Trophoblast cell (in vitro differentiated cells and primary cell): ENCODE data around the gene MEAK7.

Experiments used
- DNase-seq, 2 donors: peaks; one replicate each; pipeline ENCODE4 v3.0.0-alpha.2; 2016
- H2AFZ ChIP-seq: 2 replicates; pipeline ENCODE4 v1.6.1; 2013; ENCODE audit warnings: low read length, moderate library complexity, mild to moderate bottlenecking; ENCODE audit not compliant: insufficient read depth, poor library complexity
- H2AK5ac ChIP-seq: 2 replicates; pipeline ENCODE4 v1.6.1; 2013; ENCODE audit warnings: mild to moderate bottlenecking, low read length
- H2BK120ac ChIP-seq: 2 replicates; pipeline ENCODE4 v1.6.1; 2013; ENCODE audit warnings: low read length, mild to moderate bottlenecking, moderate library complexity; ENCODE audit not compliant: insufficient read depth, poor library complexity
- H2BK12ac ChIP-seq: 2 replicates; pipeline ENCODE4 v1.6.1; 2013; ENCODE audit warnings: mild to moderate bottlenecking, low read length, moderate library complexity
- H2BK5ac ChIP-seq: 2 replicates; pipeline ENCODE4 v1.6.1; 2013; ENCODE audit warnings: low read length, low read depth, moderate library complexity, mild to moderate bottlenecking; ENCODE audit not compliant: poor library complexity
- H3K14ac ChIP-seq: 2 replicates; pipeline ENCODE4 v1.6.1; 2013; ENCODE audit warnings: mild to moderate bottlenecking, low read length
- H3K18ac ChIP-seq: 2 replicates; pipeline ENCODE4 v1.6.1; 2013; ENCODE audit warnings: mild to moderate bottlenecking, low read length
- H3K23ac ChIP-seq: 2 replicates; pipeline ENCODE4 v1.6.1; 2013; ENCODE audit warnings: low read length
- H3K27ac ChIP-seq: 2 replicates; pipeline ENCODE4 v1.5.1; 2013; ENCODE audit warnings: low read depth, mild to moderate bottlenecking, inconsistent platforms, low read length, moderate library complexity
- H3K27me3 ChIP-seq: 2 replicates; pipeline ENCODE4 v1.6.1; 2013; ENCODE audit warnings: inconsistent platforms, mild to moderate bottlenecking, low read length, moderate library complexity; ENCODE audit not compliant: insufficient read depth
- H3K36me3 ChIP-seq, 2 experiments: 1 replicate in 1 of 2; 2 replicates in 1 of 2; pipeline ENCODE4 v1.6.1; 2013; ENCODE audit warnings: low read length in 2 of 2, mild to moderate bottlenecking in 2 of 2, moderate library complexity in 1 of 2; ENCODE audit not compliant: insufficient read depth in 2 of 2, control insufficient read depth in 1 of 2
- H3K4ac ChIP-seq: 2 replicates; pipeline ENCODE4 v1.6.1; 2013; ENCODE audit warnings: low read depth, mild to moderate bottlenecking, low read length, moderate library complexity
- H3K4me1 ChIP-seq, 2 experiments: 1 replicate in 1 of 2; 2 replicates in 1 of 2; pipeline ENCODE4 v1.6.1; 2013; ENCODE audit warnings: low read length in 2 of 2, mild to moderate bottlenecking in 2 of 2, moderate library complexity in 1 of 2; ENCODE audit not compliant: insufficient read depth in 2 of 2, control insufficient read depth in 1 of 2
- H3K4me2 ChIP-seq: 2 replicates; pipeline ENCODE4 v1.6.1; 2013; ENCODE audit warnings: inconsistent platforms, mild to moderate bottlenecking, low read length, moderate library complexity
- H3K4me3 ChIP-seq: 2 replicates; pipeline ENCODE4 v1.5.1; 2013; ENCODE audit warnings: mild to moderate bottlenecking, low read depth, low read length, inconsistent platforms
- H3K79me1 ChIP-seq: one replicate; pipeline ENCODE4 v1.6.1; 2013; ENCODE audit warnings: low read length
- H3K79me2 ChIP-seq: 2 replicates; pipeline ENCODE4 v1.6.1; 2013; ENCODE audit warnings: low read length, mild to moderate bottlenecking; ENCODE audit not compliant: control insufficient read depth, insufficient read depth, poor library complexity
- H3K9ac ChIP-seq: 2 replicates; pipeline ENCODE4 v1.6.1; 2013; ENCODE audit warnings: mild to moderate bottlenecking, low read length
- H3K9me3 ChIP-seq: 2 replicates; pipeline ENCODE4 v1.6.1; 2013; ENCODE audit warnings: low read depth, mild to moderate bottlenecking, control low read depth, inconsistent platforms, low read length; ENCODE audit not compliant: insufficient read depth
- H4K12ac ChIP-seq: 2 replicates; pipeline ENCODE4 v1.6.1; 2013; ENCODE audit warnings: low read depth, mild to moderate bottlenecking, low read length, moderate library complexity
- H4K8ac ChIP-seq: 2 replicates; pipeline ENCODE4 v1.6.1; 2013; ENCODE audit warnings: low read depth, mild to moderate bottlenecking, low read length, moderate library complexity
- H4K91ac ChIP-seq: one replicate; pipeline ENCODE4 v1.6.1; 2013; ENCODE audit warnings: low read depth, mild to moderate bottlenecking, low read length, moderate library complexity
- WGBS: extraction: QIAGEN DNeasy Blood & Tissue Kit; methylation state at CpG from one replicate; pipeline ENCODE4 v1.1.7; 2013; ENCODE audit warnings: missing lambda C conversion rate; ENCODE audit not compliant: insufficient read length, insufficient coverage; ENCODE audit errors: extremely low coverage; 5-methylcytosine and 5-hydroxymethylcytosine counted together

The MEAK7 gene

GRCh38 chr16:84531671-84532111 is 27.2 kb upstream of the MEAK7 start:
- Histone ChIP-seq H2AFZ (peak overlapping the region; percentile 38), H3K4ac (peak overlapping the region; percentile 4), H3K4me1 (peaks cover 20 to 22% of the 10 kb centered on the region in 2 experiments), H3K79me2 (peaks cover 5% of the 10 kb centered on the region), H2BK5ac (peak overlapping the region; percentile 68), H4K12ac (peak overlapping the region; percentile 35), H3K4me3 (no peak overlapping the region), H3K79me1 (peaks cover 21% of the 10 kb centered on the region), H2BK12ac (peak overlapping the region; percentile 98), H4K8ac (peak overlapping the region; percentile 56), H4K91ac (peak overlapping the region; percentile 75), H3K9me3 (peaks cover 4% of the 10 kb centered on the region), H3K14ac (peak overlapping the region; percentile 86), H3K18ac (peak overlapping the region; percentile 78), H3K4me2 (peak overlapping the region; percentile 36), H3K36me3 (no peaks in the 10 kb centered on the region), H2BK120ac (peak overlapping the region; percentile 95), H3K27me3 (no peaks in the 10 kb centered on the region), H3K9ac (no peak overlapping the region), H3K23ac (no peak overlapping the region), H3K27ac (peak overlapping the region; percentile 85), H2AK5ac (peak overlapping the region; percentile 96)
- WGBS: no CpG with 5 or more reads among the region's 9 CpGs
- no peak for DNase-seq

GRCh38 chr16:84530590-84530989 is 26.1 kb upstream of the MEAK7 start:
- Histone ChIP-seq H3K4me2 (no peak overlapping the region), H3K14ac (no peak overlapping the region), H3K79me2 (peaks cover 5% of the 10 kb centered on the region), H2BK5ac (no peak overlapping the region), H3K9ac (no peak overlapping the region), H3K18ac (no peak overlapping the region), H3K36me3 (no peaks in the 10 kb centered on the region), H2BK120ac (no peak overlapping the region), H3K9me3 (peaks cover 4% of the 10 kb centered on the region), H3K27me3 (no peaks in the 10 kb centered on the region), H2AFZ (no peak overlapping the region), H4K91ac (no peak overlapping the region), H2BK12ac (peak overlapping the region; percentile 16), H3K4me1 (peaks cover 17 to 20% of the 10 kb centered on the region in 2 experiments), H3K4ac (no peak overlapping the region), H4K12ac (no peak overlapping the region), H3K4me3 (no peak overlapping the region), H4K8ac (no peak overlapping the region), H3K27ac (no peak overlapping the region), H3K23ac (no peak overlapping the region), H2AK5ac (peak overlapping the region; percentile 23), H3K79me1 (peaks cover 21% of the 10 kb centered on the region)
- DNase-seq: no peak
- no CpG with 5 or more reads among the region's 5 CpGs for WGBS

- Histone ChIP-seq H3K27ac (no peak overlapping the region), H2BK120ac (no peak overlapping the region), H2BK12ac (no peak overlapping the region), H3K79me1 (peaks cover 17% of the 10 kb centered on the region), H3K4me1 (peaks cover 14 to 17% of the 10 kb centered on the region in 2 experiments), H3K23ac (no peak overlapping the region), H3K4me3 (no peak overlapping the region), H3K36me3 (no peaks in the 10 kb centered on the region), H3K4me2 (no peak overlapping the region), H3K4ac (no peak overlapping the region), H2AK5ac (no peak overlapping the region), H4K8ac (no peak overlapping the region), H2BK5ac (no peak overlapping the region), H3K9me3 (peaks cover 4% of the 10 kb centered on the region), H3K27me3 (no peaks in the 10 kb centered on the region), H3K14ac (no peak overlapping the region), H4K12ac (no peak overlapping the region), H3K79me2 (peaks cover 5% of the 10 kb centered on the region), H3K18ac (no peak overlapping the region), H2AFZ (no peak overlapping the region), H4K91ac (no peak overlapping the region), H3K9ac (no peak overlapping the region)
- WGBS: no CpG with 5 or more reads among the region's 3 CpGs
- DNase-seq: no peak
These were observed 25.1 kb upstream of the MEAK7 start for GRCh38 chr16:84529607-84530006.

DNA sequence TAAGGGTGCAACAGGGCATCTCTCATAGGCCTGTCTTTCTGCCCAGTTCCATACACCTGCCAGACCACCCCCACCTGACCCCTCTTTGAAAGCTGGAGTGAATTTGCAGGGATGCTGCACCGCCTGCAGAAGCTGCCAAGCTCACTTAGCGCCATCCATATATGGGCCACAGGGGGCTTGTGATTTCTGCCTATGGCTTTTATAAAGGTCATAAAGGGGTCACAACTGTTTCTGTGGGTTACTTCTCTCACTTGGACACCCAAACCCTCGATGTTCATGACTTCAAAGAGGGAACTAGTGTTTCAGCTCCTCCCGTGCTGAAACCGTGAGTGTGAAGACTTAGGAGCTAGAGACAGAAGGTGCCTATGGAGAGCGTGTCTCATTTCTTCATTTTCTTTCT is 23.9 kb upstream of the MEAK7 start:
- Histone ChIP-seq H3K9me3 (peaks cover 2% of the 10 kb centered on the region), H3K9ac (no peak overlapping the region), H2AFZ (no peak overlapping the region), H3K36me3 (no peaks in the 10 kb centered on the region), H2BK12ac (no peak overlapping the region), H3K79me1 (peaks cover 15% of the 10 kb centered on the region), H3K4ac (no peak overlapping the region), H3K18ac (no peak overlapping the region), H2AK5ac (no peak overlapping the region), H3K23ac (no peak overlapping the region), H4K12ac (no peak overlapping the region), H3K14ac (no peak overlapping the region), H3K27me3 (no peaks in the 10 kb centered on the region), H3K27ac (no peak overlapping the region), H4K91ac (no peak overlapping the region), H3K4me2 (no peak overlapping the region), H2BK120ac (no peak overlapping the region), H4K8ac (no peak overlapping the region), H2BK5ac (no peak overlapping the region), H3K4me3 (no peak overlapping the region), H3K4me1 (peaks cover 14 to 17% of the 10 kb centered on the region in 2 experiments), H3K79me2 (peaks cover 5% of the 10 kb centered on the region)
- WGBS: no CpG with 5 or more reads among the region's 6 CpGs
- no peak for DNase-seq
